ENCODE results near the gene COX19. TPM values are rescaled to one million over a fixed set of nuclear protein-coding genes. Genes with fewer than 3 reads are reported as not detected.

COX19 gene
- total RNA-seq, 1 donor from 2014 or later: 5.4 TPM

- H3K4me3 ChIP-seq (ENCODE audit: low read depth, low read length): no peak overlapping the region
- no peak for DNase-seq (ENCODE audit: low read depth)
- no peak for TF ChIP-seq CTCF (conservative IDR thresholded peaks at IDR 0.05; ENCODE audit: low read depth, low read length)
These were observed 24.9 kb upstream of the COX19 start for GRCh38 chr7:999941-1000935.

GRCh38 chr7:999149-999879, 24.0 kb upstream of the COX19 start:
- DNase-seq (ENCODE audit: low read depth): no peak
- no peak overlapping the region for H3K4me3 ChIP-seq (ENCODE audit: low read depth, low read length)
- TF ChIP-seq CTCF (conservative IDR thresholded peaks at IDR 0.05; ENCODE audit: low read depth, low read length): no peak

- no peak for DNase-seq (ENCODE audit: low read depth)
- TF ChIP-seq CTCF (conservative IDR thresholded peaks at IDR 0.05; ENCODE audit: low read depth, low read length): no peak
- H3K4me3 ChIP-seq (ENCODE audit: low read depth, low read length): no peak overlapping the region
These were observed 22.4 kb upstream of the COX19 start for GRCh38 chr7:997404-998395.

- no peak overlapping the region for H3K4me3 ChIP-seq (ENCODE audit: low read depth, low read length)
- DNase-seq (ENCODE audit: low read depth): no peak
- no peak for TF ChIP-seq CTCF (conservative IDR thresholded peaks at IDR 0.05; ENCODE audit: low read depth, low read length)
These were observed 20.9 kb upstream of the COX19 start for GRCh38 chr7:996079-996872.

- TF ChIP-seq CTCF (conservative IDR thresholded peaks at IDR 0.05; ENCODE audit: low read depth, low read length): no peak
- DNase-seq (ENCODE audit: low read depth): no peak
- H3K4me3 ChIP-seq (ENCODE audit: low read depth, low read length): no peak overlapping the region
These were observed 20.2 kb upstream of the COX19 start for GRCh38 chr7:995571-995970.
